SJCRH30 (cell line): ENCODE data around the gene TMEM72. TPM values are rescaled to one million over a fixed set of nuclear protein-coding genes. Genes with fewer than 3 reads are reported as not detected.

Experiments used
- DNase-seq, 2 experiments: peaks; one replicate each; pipeline ENCODE4 v3.0.0-alpha.2; 2015 to 2020
- H3K27ac ChIP-seq: fragments of 250-450 bp; sonication (Bioruptor Pico); 2 replicates; pipeline ENCODE4 v1.5.1; 2020; ENCODE audit warnings: mild to moderate bottlenecking, moderate library complexity
- H3K27me3 ChIP-seq: fragments of 250-450 bp; sonication (Bioruptor Pico); 2 replicates; pipeline ENCODE4 v1.5.1; 2020; ENCODE audit warnings: mild to moderate bottlenecking, moderate library complexity
- H3K36me3 ChIP-seq: fragments of 250-450 bp; sonication (Bioruptor Pico); 2 replicates; pipeline ENCODE4 v1.5.1; 2020; ENCODE audit warnings: mild to moderate bottlenecking, moderate library complexity
- H3K4me1 ChIP-seq: fragments of 250-450 bp; sonication (Bioruptor Pico); 2 replicates; pipeline ENCODE4 v1.5.1; 2020; ENCODE audit warnings: mild to moderate bottlenecking, moderate library complexity
- H3K4me3 ChIP-seq: fragments of 250-450 bp; sonication (Bioruptor Pico); 2 replicates; pipeline ENCODE4 v1.5.1; 2020; ENCODE audit warnings: mild to moderate bottlenecking, moderate library complexity
- H3K9me3 ChIP-seq: fragments of 250-450 bp; sonication (Bioruptor Pico); replicated peaks from 2 replicates; pipeline ENCODE4 v1.5.1; 2020; ENCODE audit warnings: mild to moderate bottlenecking, moderate library complexity
- total RNA-seq: library from RNA; depleted of rRNA; stranded (reverse); fragments of >200 nt; shearing (Covaris generic); gene quantifications from 2 replicates; pipeline ENCODE4 v1.2.3, GENCODE V29; 2014

The TMEM72 gene
- total RNA-seq, 1 experiment from 2014 or later = 0.02 TPM

GRCh38 chr10:44931621-44932516, 20.7 kb downstream of the TMEM72 start:
- H3K9me3 ChIP-seq = no peaks in the 10 kb centered on the region
- no peak overlapping the region for H3K4me3 ChIP-seq
- no peaks in the 10 kb centered on the region for H3K27me3 ChIP-seq
- H3K36me3 ChIP-seq = no peaks in the 10 kb centered on the region
- H3K27ac ChIP-seq = no peak overlapping the region
- peaks cover 11% of the 10 kb centered on the region; the same call in 1 of the 2 replicates for H3K4me1 ChIP-seq
- DNase-seq = no peak

- no peak overlapping the region for H3K27ac ChIP-seq
- peaks cover 11% of the 10 kb centered on the region; the same call in 1 of the 2 replicates for H3K4me1 ChIP-seq
- H3K36me3 ChIP-seq = no peaks in the 10 kb centered on the region
- peak; percentile 73 to 81 for DNase-seq
- H3K4me3 ChIP-seq = no peak overlapping the region
- no peaks in the 10 kb centered on the region for H3K27me3 ChIP-seq
- no peaks in the 10 kb centered on the region for H3K9me3 ChIP-seq
Observed at GRCh38 chr10:44932517-44933450, 21.6 kb downstream of the TMEM72 start.

GRCh38 chr10:44933451-44934321, 22.5 kb downstream of the TMEM72 start:
- Histone ChIP-seq H3K4me1 (peaks cover 11% of the 10 kb centered on the region; the same call in 1 of the 2 replicates), H3K9me3 (no peaks in the 10 kb centered on the region), H3K27ac (no peak overlapping the region), H3K27me3 (no peaks in the 10 kb centered on the region), H3K36me3 (no peaks in the 10 kb centered on the region), H3K4me3 (no peak overlapping the region)
- DNase-seq = no peak

GRCh38 chr10:44934416-44935200, 23.5 kb downstream of the TMEM72 start:
- no peak overlapping the region for H3K27ac ChIP-seq
- no peaks in the 10 kb centered on the region for H3K9me3 ChIP-seq
- H3K4me1 ChIP-seq = peaks cover 11% of the 10 kb centered on the region; the same call in 1 of the 2 replicates
- no peak for DNase-seq
- H3K27me3 ChIP-seq = no peaks in the 10 kb centered on the region
- H3K36me3 ChIP-seq = no peaks in the 10 kb centered on the region
- H3K4me3 ChIP-seq = no peak overlapping the region

- Histone ChIP-seq H3K9me3 (no peaks in the 10 kb centered on the region), H3K4me1 (peaks cover 11% of the 10 kb centered on the region; the same call in 1 of the 2 replicates), H3K4me3 (no peak overlapping the region), H3K27me3 (no peaks in the 10 kb centered on the region), H3K36me3 (no peaks in the 10 kb centered on the region), H3K27ac (peak overlapping the region; percentile 56)
- peak; percentile 64 to 68 for DNase-seq
Observed at GRCh38 chr10:44935201-44935965, 24.2 kb downstream of the TMEM72 start.

GRCh38 chr10:44935966-44936295, 24.8 kb downstream of the TMEM72 start:
- Histone ChIP-seq H3K27ac (peak overlapping the region; percentile 56), H3K27me3 (no peaks in the 10 kb centered on the region), H3K4me1 (peaks cover 11% of the 10 kb centered on the region; the same call in 1 of the 2 replicates), H3K36me3 (no peaks in the 10 kb centered on the region), H3K4me3 (no peak overlapping the region), H3K9me3 (no peaks in the 10 kb centered on the region)
- no peak for DNase-seq

GRCh38 chr10:44936314-44936975, 25.3 kb downstream of the TMEM72 start:
- H3K27ac ChIP-seq = peak overlapping the region; percentile 56
- peaks cover 11% of the 10 kb centered on the region; the same call in 1 of the 2 replicates for H3K4me1 ChIP-seq
- no peaks in the 10 kb centered on the region for H3K36me3 ChIP-seq
- H3K4me3 ChIP-seq = no peak overlapping the region
- no peaks in the 10 kb centered on the region for H3K9me3 ChIP-seq
- no peaks in the 10 kb centered on the region for H3K27me3 ChIP-seq
- DNase-seq = no peak

- H3K36me3 ChIP-seq = no peaks in the 10 kb centered on the region
- no peak for DNase-seq
- H3K4me1 ChIP-seq = peaks cover 11% of the 10 kb centered on the region; the same call in 1 of the 2 replicates
- no peaks in the 10 kb centered on the region for H3K9me3 ChIP-seq
- H3K27ac ChIP-seq = no peak overlapping the region
- H3K4me3 ChIP-seq = no peak overlapping the region
- no peaks in the 10 kb centered on the region for H3K27me3 ChIP-seq
Observed at GRCh38 chr10:44937196-44938005, 26.3 kb downstream of the TMEM72 start.

- H3K27me3 ChIP-seq = no peaks in the 10 kb centered on the region
- H3K4me3 ChIP-seq = no peak overlapping the region
- no peaks in the 10 kb centered on the region for H3K9me3 ChIP-seq
- H3K36me3 ChIP-seq = no peaks in the 10 kb centered on the region
- H3K27ac ChIP-seq = no peak overlapping the region
- DNase-seq = no peak
- peaks cover 11% of the 10 kb centered on the region; the same call in 1 of the 2 replicates for H3K4me1 ChIP-seq
Observed at GRCh38 chr10:44938956-44939355, 27.8 kb downstream of the TMEM72 start.

GRCh38 chr10:44939691-44940401, 28.7 kb downstream of the TMEM72 start:
- Histone ChIP-seq H3K4me1 (peaks cover 11% of the 10 kb centered on the region; the same call in 1 of the 2 replicates), H3K27ac (no peak overlapping the region), H3K4me3 (no peak overlapping the region), H3K27me3 (no peaks in the 10 kb centered on the region), H3K36me3 (no peaks in the 10 kb centered on the region), H3K9me3 (no peaks in the 10 kb centered on the region; the same call in 1 of the 2 replicates)
- no peak for DNase-seq

- no peak overlapping the region for H3K4me3 ChIP-seq
- H3K27me3 ChIP-seq = no peaks in the 10 kb centered on the region
- no peaks in the 10 kb centered on the region; the same call in 1 of the 2 replicates for H3K9me3 ChIP-seq
- no peak for DNase-seq
- H3K27ac ChIP-seq = no peak overlapping the region
- H3K4me1 ChIP-seq = peaks cover 24% of the 10 kb centered on the region
- H3K36me3 ChIP-seq = no peaks in the 10 kb centered on the region
Observed at GRCh38 chr10:44944354-44944753, 33.2 kb downstream of the TMEM72 start.
